ENCODE results near the gene SESTD1.
"Not testable (repeated sequence)": the region's sequence is repeated elsewhere in the genome, so short reads cannot be mapped to it uniquely, and the experiment has no call there.

Gene SESTD1

DNA sequence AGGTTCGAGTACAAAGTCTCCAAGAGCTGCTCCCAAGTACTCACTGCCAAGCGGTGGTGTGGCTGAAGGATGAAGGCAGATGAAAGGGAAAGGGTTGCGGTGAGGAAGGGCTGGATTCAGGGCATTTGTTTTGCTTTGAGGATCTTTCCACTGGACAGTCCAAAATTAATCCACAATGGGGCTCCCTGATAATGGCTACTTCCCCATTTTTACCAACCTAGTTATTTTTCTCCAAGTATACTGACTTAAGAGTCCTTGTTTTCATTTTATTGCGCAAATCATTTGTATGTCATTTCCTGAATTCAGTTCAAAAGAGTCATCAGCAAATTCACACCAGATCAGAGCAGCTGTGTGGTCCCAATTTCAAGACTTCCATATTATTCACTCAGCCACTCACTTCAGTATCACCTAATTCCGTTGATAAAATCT, 464 bp upstream of the SESTD1 start:
- no peak for DNase-seq (ENCODE audit: low spot score)

DNA sequence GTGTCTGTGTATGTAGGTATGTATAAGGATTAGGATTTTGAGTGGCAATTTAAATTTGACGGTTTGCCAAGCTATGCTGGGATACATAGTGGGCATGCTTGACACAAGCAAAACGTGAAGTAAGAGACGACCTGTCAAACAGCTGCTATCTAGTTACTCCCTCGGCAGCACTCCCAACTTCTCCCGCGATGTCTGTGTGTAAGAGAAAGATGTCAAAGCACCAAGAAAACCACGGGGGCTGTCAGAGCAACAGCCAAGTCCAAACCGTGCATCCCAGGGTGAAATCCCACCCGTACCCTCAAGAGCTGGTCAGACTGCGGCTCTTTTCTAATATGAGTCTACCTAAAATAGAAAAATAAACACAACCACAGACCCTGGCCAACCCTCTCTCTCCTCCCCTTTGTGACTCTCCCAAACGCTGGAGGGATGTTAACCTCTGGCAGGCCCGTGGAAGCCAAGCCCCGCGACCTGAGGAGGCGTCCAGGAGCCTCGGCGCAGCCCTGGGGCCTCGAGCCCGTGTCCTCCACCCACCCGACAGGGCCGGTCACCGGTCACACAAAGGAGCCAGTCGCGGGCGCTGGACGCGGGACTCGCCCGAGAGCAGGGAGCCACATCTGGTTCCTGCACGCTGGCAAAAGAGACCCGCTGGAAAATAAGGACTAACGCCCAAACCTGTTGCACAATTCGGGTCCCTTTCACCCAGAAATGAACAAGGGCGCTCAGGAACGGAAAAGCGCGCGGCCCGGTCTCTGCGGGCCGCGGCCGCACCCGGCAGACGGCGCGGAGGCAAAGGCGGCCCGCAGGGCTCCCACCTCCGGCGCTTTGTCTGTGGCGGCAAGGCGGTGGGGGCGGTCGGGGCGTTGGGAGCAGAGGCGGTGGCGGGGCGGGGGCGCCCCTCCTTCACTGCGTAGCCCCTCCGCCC, 925 bp downstream of the SESTD1 start:
- DNase-seq (ENCODE audit: low spot score) = peak; percentile 54

DNA sequence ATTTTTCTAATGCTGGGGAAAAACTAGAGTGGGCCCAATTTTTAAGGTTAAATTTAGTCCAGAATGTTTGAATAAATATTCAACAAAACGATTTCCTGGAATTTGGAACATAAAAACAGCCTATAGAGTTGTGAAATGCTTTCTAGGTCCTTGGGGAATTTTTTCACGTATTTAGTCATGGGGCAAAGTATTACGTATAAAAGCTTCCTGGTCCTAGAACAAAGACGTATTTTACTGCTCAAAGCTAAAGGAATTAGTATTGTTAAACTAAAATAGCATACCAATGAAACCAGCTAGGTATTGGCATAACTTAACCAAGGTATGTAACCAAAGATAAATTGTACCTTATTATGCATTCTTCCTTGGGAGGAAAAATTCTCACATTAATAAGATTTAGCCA, 1.6 kb downstream of the SESTD1 start:
- no peak for DNase-seq (ENCODE audit: low spot score)

DNA sequence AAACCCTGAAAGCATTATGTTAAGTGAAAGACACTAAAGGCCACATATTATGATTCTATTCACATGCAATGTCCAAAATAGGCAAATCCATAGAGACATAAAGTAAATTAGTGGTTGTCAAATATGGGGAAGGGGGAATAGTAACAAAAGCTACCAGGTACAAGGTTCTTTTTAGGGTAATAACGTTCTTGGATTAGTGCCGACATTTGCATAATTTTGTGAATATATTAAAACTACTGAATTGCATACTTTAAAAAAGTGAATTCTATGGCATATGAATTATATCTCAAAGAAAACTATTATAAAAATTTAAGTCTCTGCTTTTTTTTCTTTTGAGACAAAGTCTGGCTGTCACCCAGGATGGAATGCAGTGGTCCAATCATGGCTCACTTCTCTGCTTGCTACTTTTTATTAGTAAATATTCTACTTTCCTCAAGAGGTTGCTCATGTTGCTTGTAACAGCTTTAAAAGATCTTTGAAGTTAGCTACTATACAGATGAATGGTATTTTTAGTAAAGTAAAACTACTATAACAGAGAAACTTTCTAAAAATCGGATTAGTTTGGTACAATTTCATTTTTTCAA, 2.5 kb downstream of the SESTD1 start:
- DNase-seq (ENCODE audit: low spot score) = no peak

- DNase-seq (ENCODE audit: low spot score) = no peak
Measured at GRCh38 chr2:179261151-179261825, 3.3 kb downstream of the SESTD1 start.

- no peak for DNase-seq (ENCODE audit: low spot score)
Measured at GRCh38 chr2:179260224-179260623, 4.4 kb downstream of the SESTD1 start.

DNA sequence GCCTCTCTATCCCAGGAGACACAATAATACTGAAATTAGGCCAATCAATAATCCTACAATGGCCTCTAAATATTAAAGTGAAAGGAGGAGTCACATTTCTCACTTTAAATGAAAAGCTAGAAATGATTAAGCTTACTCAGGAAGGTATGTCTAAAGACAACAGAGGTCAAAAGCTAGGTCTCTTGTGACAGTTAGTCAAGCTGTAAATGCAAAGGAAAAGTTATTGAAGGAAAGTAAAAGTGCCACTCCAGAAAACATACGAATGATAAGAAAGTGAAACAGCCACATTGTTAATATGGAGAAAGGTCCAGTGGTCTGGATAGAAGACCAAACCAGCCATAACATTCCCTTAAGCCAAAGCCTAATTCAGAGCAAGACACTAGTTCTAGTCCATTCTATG, 9.5 kb downstream of the SESTD1 start:
- DNase-seq (ENCODE audit: low spot score) = no peak

DNA sequence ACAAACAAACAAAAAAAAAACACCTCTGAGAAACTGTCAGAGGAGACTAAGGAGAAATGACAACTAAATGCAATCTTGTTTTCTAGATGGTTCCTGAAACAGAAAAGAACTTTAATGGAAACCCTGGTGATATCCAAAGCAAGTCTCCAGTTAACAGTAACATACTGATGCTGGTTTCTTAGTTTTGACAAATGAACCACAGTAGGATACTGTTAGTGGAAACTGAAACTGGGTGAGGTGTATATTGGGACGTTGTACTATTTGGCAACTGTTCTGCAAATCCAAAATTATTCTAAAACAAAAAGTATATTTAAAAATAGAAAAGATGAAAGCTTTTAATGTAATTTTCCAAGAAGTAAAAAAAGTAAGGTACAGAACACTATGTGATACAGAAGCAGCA, 11.4 kb downstream of the SESTD1 start:
- DNase-seq (ENCODE audit: low spot score) = no peak

DNA sequence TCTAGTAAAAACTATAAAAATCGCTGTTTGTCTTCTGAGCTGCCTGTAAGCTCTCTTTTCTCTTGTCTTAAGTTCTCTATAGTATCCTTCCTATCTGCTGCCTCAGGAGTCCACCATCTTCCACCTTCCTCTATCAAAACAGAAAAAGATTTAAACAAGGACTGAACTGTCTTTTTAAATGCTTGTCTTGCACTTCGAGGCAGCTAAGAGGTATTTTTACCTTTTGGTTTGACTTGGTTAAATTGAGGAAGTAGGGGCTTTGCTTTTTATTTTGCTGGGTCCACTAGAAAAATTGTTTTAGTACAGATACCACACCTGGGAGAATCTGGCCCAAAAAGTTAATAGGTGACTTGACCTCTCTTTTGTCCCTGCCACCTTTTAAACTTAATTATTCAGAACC, 12.2 kb downstream of the SESTD1 start:
- DNase-seq (ENCODE audit: low spot score) = peak; percentile 19

DNA sequence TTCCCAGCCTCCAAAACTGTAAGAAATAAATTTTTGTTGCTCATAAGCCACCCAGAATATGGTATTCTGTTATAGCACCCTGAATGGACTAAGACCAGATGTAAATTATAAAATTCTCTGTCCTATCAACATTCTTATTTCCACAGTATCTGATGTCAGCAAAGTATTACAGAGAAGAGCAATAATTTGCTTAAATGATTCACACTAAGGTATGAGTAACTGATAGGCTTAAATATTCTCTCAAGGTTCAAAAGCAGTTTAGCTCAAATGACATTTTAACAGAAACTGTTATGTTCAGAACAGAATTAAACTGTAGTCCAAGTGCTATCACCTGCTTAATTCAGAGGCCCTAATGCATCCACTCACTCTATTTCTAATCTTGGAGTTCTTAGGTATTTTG, 12.8 kb downstream of the SESTD1 start:
- DNase-seq (ENCODE audit: low spot score) = no peak

DNA sequence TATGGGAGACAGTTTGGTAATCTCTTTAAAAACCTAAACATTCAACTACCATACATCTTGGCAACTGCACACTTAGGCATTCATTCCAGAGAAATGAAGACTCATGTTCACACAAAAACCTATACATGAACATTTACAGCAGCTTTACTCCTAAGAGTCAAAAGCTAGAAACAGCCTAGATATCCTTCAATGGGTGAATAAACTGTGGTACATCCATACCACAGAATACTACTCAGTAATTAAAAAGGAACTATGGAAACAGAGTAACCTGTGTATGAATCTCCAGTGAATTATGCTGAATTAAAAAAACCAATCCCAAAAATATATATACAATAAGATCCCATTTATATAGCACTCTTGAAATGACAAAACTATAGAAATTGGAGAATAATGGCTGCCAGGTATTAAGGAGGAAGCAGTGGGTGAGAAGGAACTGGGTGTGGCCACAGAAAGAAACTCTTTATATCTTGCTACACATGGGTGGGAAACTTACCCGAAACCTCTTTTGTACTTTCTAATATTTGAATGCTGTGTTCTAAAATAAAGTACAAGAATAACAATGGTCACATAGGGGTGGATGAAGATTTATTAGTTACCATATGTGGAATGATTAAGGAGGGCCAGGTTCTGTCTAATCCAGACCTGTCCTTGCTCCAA, 13.7 kb downstream of the SESTD1 start:
- DNase-seq (ENCODE audit: low spot score) = no peak

- no peak for DNase-seq (ENCODE audit: low spot score)
Measured at GRCh38 chr2:179250095-179250494, 14.5 kb downstream of the SESTD1 start.

GRCh38 chr2:179248024-179248348, 16.6 kb downstream of the SESTD1 start:
- DNase-seq (ENCODE audit: low spot score) = no peak

DNA sequence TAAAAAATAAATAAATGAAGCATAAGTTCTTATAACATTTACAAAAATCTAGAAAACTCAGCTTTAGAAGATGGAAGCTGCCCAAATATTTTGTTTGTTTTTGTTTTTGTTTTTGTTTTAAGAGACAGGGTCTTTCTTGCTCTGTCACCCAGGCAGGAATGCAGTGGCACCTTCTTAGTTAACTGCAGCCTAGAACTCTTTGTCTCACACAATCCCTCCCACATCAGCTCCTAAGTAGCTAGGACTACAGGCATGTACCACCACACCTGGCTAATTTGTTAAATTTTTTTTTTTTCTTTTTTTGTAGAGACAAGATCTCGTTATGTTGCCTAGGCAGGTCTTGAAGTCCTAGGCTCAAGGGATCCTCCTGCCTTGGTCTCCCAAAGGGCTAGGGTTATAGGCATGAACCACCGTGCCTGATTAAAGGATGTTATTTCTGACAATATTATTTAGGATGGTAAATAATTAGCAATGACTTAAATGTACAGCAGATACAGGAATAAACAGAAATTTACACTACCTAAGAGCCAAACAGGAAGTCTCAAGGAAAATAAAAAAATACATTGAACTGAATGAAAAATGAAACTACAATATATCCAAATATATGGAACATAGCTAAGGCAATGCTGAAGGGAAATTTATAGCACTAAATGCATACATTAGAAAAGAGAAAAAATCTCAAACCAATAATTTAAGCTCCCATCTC, 17.2 kb downstream of the SESTD1 start:
- DNase-seq (ENCODE audit: low spot score) = no peak

DNA sequence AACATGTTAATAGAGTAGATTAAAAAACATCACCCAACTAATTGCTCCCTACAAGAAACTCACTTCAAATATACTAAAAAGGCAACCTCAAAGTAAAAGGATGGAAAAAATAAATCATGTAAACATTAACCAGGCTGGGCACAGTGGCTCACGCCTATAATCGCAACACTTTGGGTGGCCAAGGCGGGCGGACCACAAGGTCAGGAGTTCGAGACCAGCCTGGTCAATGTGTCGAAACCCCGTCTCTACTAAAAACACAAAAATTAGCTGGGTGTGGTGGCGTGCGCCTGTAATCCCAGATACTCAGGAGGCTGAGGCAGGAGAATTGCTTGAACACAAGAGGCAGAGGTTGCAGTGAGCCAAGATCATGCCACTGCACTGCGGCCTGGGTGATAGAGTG, 18.8 kb downstream of the SESTD1 start:
- not testable (repeated sequence) for DNase-seq (ENCODE audit: low spot score)

DNA sequence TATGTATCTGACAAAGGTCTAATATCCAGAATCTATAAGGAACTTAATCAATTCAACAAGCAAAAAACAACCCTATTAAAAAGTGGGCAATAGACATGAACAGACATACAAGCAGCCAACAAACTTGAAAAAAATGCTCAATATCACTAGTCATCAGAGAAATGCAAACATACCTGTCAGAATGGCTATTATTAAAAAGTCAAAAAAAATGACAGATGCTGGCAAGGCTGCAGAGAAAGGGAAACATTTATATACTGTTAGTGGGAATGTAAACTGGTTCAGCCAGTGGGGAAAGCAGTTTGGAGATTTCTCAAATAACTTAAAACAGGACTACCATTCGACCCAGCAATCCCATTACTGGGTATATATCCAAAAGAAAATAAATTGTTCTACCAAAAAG, 21.6 kb downstream of the SESTD1 start:
- DNase-seq (ENCODE audit: low spot score) = no peak

DNA sequence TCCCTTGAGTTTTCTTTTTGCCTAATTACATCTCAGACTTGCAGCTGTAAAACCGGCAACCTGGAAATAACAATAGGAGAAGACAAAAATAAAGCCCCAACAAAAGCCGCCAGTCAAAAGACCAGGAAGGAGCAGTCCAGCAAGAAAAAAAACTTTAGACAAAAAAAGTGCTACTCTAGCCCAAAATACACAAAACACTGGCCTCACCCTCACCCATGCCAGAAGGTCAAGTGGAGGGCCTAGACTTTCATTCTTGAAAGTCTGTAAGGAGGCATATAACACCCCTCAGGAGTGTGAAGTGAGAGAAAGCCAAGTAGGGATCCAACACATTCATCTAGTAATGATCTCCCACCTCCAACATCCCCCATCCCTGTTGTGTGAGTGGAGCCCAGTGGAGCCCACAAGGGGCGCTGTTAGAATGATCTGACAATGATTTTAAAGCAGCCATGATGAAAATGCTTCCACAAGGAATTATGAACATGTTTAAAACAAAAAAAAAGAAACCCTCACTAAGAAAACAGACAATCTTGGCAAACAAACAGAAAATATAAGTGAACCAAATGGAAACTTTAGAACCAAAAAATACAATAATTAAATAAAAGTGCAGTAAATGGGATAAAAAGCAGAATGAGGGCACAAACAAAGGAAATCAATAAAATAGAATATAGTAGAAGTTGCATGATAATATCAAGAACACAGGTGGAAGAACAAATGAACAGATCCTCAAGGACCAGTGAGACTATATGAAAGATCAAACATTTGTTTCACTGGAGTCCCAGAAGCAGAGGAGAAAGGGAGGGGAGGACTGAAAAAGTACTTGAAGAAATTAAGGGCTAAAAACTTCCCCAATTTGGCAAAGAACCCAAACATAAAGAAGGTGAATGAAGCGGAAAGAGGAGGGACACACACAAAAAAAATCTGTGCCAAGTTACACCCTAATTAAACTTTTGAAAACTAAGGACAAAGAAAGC, 23.9 kb downstream of the SESTD1 start:
- DNase-seq (ENCODE audit: low spot score) = no peak

DNA sequence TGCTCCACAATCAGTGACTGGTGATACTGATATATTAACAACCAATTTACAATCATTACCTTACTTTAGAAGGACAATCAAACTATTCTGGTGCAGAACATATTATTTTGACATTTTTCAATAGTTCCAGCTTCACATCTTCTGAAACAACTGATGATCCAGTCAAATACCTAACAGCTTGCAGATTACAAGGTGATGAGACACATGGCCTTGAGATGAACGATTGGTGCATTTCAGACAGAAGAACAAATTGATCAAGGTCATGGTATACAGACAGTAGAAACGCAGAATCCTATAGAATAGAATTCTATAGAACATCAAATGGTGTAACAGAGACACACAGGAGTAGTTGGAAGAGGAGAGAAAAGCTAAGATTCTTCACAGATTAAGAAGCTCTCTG, 24.8 kb downstream of the SESTD1 start:
- no peak for DNase-seq (ENCODE audit: low spot score)

- no peak for DNase-seq (ENCODE audit: low spot score)
Measured at GRCh38 chr2:179239195-179239594, 25.4 kb downstream of the SESTD1 start.

DNA sequence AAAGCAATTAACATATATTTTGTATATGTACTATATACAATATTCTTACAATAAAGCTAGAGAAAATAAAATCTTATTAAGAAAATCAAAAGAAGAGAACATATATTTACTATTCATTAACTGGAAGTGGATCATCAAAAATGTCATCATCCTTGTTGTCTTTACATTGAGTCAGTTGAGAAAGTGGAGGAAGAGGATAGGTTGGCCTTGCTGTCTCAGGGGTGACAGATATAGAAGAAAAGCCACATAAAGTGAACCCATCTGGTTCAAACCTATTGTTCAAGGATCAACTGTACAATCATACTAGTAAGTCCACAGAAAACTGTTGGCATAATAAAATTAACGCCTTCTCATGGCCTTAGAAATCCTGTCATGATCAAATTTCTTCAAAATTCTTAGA, 26.6 kb downstream of the SESTD1 start:
- no peak for DNase-seq (ENCODE audit: low spot score)

All from germinal center (tissue), 1 donor.